Body of pancreas (tissue), 4 donors: ENCODE measurements around the gene STIM2. TPM values are rescaled to one million over a fixed set of nuclear protein-coding genes. Genes with fewer than 3 reads are reported as not detected.

ENCODE experiments used
- ATAC-seq: fragments of 150-250 bp; one replicate; pipeline ENCODE4 v1.9.1; 2016
- DNase-seq, 4 donors: peaks; one replicate each; pipeline ENCODE4 v3.0.0-alpha.2; 2019
- H3K27ac ChIP-seq, 4 donors: fragments of 200-600 bp; sonication (generic); 1 replicate in 3 of 4; 2 replicates in 1 of 4; pipeline versions ENCODE4 v1.5.1 to v1.6.1; 2016 to 2019; ENCODE audit warnings: mild to moderate bottlenecking in 1 of 4, mixed read lengths in 1 of 4, moderate library complexity in 1 of 4
- H3K27me3 ChIP-seq, 2 donors: fragments of 200-600 bp; sonication (generic); one replicate each; pipeline ENCODE4 v1.6.0; 2016; ENCODE audit warnings: mild to moderate bottlenecking in 1 of 2
- H3K36me3 ChIP-seq, 2 donors: fragments of 200-600 bp; sonication (generic); replicated peaks in 1 of 2; 2 replicates each; pipeline ENCODE4 v1.5.1; 2016; ENCODE audit warnings: low read depth in 2 of 2; ENCODE audit not compliant: insufficient read depth in 1 of 2
- H3K4me1 ChIP-seq: fragments of 200-600 bp; sonication (generic); one replicate; pipeline ENCODE4 v1.6.0; 2016
- H3K4me3 ChIP-seq, 2 donors: fragments of 200-600 bp; sonication (generic); 1 replicate in 1 of 2; 2 replicates in 1 of 2; pipeline ENCODE4 v1.5.1; 2016 to 2019
- H3K9me3 ChIP-seq, 3 donors: fragments of 200-600 bp; sonication (generic); 1 replicate in 2 of 3; 2 replicates in 1 of 3; pipeline ENCODE4 v1.5.1; 2016
- CTCF ChIP-seq, 7 experiments: fragments of 450-650 bp in 4 of 7; fragments of 200-600 bp in 3 of 7; sonication (generic) in 3 of 7; IDR thresholded peaks; one replicate each; pipeline ENCODE4 v1.5.1; 2016 to 2019; ENCODE audit warnings: antibody characterized with exemption in 7 of 7
- POLR2A ChIP-seq, 3 donors: fragments of 450-650 bp; IDR thresholded peaks; one replicate each; pipeline ENCODE4 v1.6.1; 2016; ENCODE audit warnings: antibody characterized with exemption in 3 of 3, mild to moderate bottlenecking in 2 of 3
- WGBS, 2 donors: methylation state at CpG; one replicate each; pipeline ENCODE4 v1.1.5; 2017; 5-methylcytosine and 5-hydroxymethylcytosine counted together
- intact Hi-C: fragments of 100-400 bp; cut with DNase I; formaldehyde crosslinking; loops from one replicate; pipeline ENCODE4 v1.15.1; 2023
- total RNA-seq, 2 donors: library from RNA; depleted of rRNA; stranded (reverse); fragments of >200 nt; gene quantifications; one replicate each; pipeline ENCODE4 v1.1.0, GENCODE V29; 2016

Gene STIM2
- total RNA-seq, 2 donors from 2014 or later = 10.9 to 53.4 TPM

GRCh38 chr4:26815706-26816105 lies 44.9 kb upstream of the STIM2 start:
- Histone ChIP-seq H3K27ac (no peak overlapping the region), H3K4me3 (no peak overlapping the region), H3K36me3 (no peaks in the 10 kb centered on the region), H3K27me3 (no peaks in the 10 kb centered on the region), H3K4me1 (no peaks in the 10 kb centered on the region), H3K9me3 (no peaks in the 10 kb centered on the region)
- WGBS, 2 donors = 90 to 99% methylated on average over 5 of the region's 5 CpGs
- intact Hi-C loops = no loop called here
- TF ChIP-seq POLR2A (IDR thresholded peaks at IDR 0.05) = no peak
- no peak for TF ChIP-seq CTCF (IDR thresholded peaks at IDR 0.05)
- DNase-seq = no peak
- ATAC-seq = no peak

- no peak for DNase-seq
- intact Hi-C loops = no loop called here
- Histone ChIP-seq H3K9me3 (no peaks in the 10 kb centered on the region), H3K4me1 (no peaks in the 10 kb centered on the region), H3K27ac (no peak overlapping the region), H3K27me3 (no peaks in the 10 kb centered on the region), H3K36me3 (no peaks in the 10 kb centered on the region), H3K4me3 (no peak overlapping the region)
- ATAC-seq = no peak
- WGBS, 2 donors = 83 to 86% methylated on average over 4 of the region's 4 CpGs
- TF ChIP-seq POLR2A (IDR thresholded peaks at IDR 0.05) (no peak), CTCF (IDR thresholded peaks at IDR 0.05) (no peak)
These were observed 41.6 kb upstream of the STIM2 start for GRCh38 chr4:26819026-26819425.

- Histone ChIP-seq H3K36me3 (no peaks in the 10 kb centered on the region), H3K9me3 (no peaks in the 10 kb centered on the region), H3K4me3 (no peak overlapping the region), H3K4me1 (no peaks in the 10 kb centered on the region), H3K27me3 (no peaks in the 10 kb centered on the region), H3K27ac (no peak overlapping the region)
- intact Hi-C loops = no loop called here
- no peak for TF ChIP-seq POLR2A (IDR thresholded peaks at IDR 0.05)
- no peak for TF ChIP-seq CTCF (IDR thresholded peaks at IDR 0.05)
- 84 to 98% methylated on average over 3 of the region's 3 CpGs for WGBS, 2 donors
- DNase-seq = no peak
- no peak for ATAC-seq
These were observed 41.1 kb upstream of the STIM2 start for GRCh38 chr4:26819478-26820095.

- Histone ChIP-seq H3K4me1 (no peaks in the 10 kb centered on the region), H3K36me3 (no peaks in the 10 kb centered on the region), H3K4me3 (no peak overlapping the region), H3K27me3 (no peaks in the 10 kb centered on the region), H3K27ac (no peak overlapping the region), H3K9me3 (no peaks in the 10 kb centered on the region)
- 83 to 89% methylated on average over 1 of the region's 1 CpG for WGBS, 2 donors
- no peak for TF ChIP-seq CTCF (IDR thresholded peaks at IDR 0.05)
- no peak for TF ChIP-seq POLR2A (IDR thresholded peaks at IDR 0.05)
- intact Hi-C loops = no loop called here
- no peak for ATAC-seq
- no peak for DNase-seq
These were observed 40.3 kb upstream of the STIM2 start for GRCh38 chr4:26820346-26820745.

GRCh38 chr4:26821031-26821430 lies 39.6 kb upstream of the STIM2 start:
- TF ChIP-seq CTCF (IDR thresholded peaks at IDR 0.05) (no peak), POLR2A (IDR thresholded peaks at IDR 0.05) (no peak)
- no peak for DNase-seq
- Histone ChIP-seq H3K9me3 (no peaks in the 10 kb centered on the region), H3K4me1 (peaks cover 2% of the 10 kb centered on the region), H3K4me3 (no peak overlapping the region), H3K27me3 (no peaks in the 10 kb centered on the region), H3K27ac (no peak overlapping the region), H3K36me3 (no peaks in the 10 kb centered on the region)
- WGBS, 2 donors = 87 to 90% methylated on average over 3 of the region's 3 CpGs
- intact Hi-C loops = no loop called here
- ATAC-seq = no peak
